Germinal center (tissue), 1 donor: Measurements from ENCODE around the gene CPNE9.
"Not testable (repeated sequence)": the region's sequence is repeated elsewhere in the genome, so short reads cannot be mapped to it uniquely, and the experiment has no call there.

Experiments used
- DNase-seq: peaks from one replicate; pipeline ENCODE4 v3.0.0; 2012; ENCODE audit warnings: mixed read lengths, low spot score

CPNE9 gene

GRCh38 chr3:9748031-9748430 is 44.4 kb downstream of the CPNE9 start:
- DNase-seq: no peak

GRCh38 chr3:9749296-9749644 is 45.6 kb downstream of the CPNE9 start:
- no peak for DNase-seq

- DNase-seq: peak; percentile 97
Observed at GRCh38 chr3:9749645-9750555, 46.3 kb downstream of the CPNE9 start, which contains the start of gene OGG1. TSS of gene OGG1 (plus strand) at chr3:9749952. CDS start at chr3:9750287, 335 bp downstream.

- no peak for DNase-seq
Observed at GRCh38 chr3:9750556-9751411, 47.2 kb downstream of the CPNE9 start.

- no peak for DNase-seq
Observed at GRCh38 chr3:9754678-9755077, 51.0 kb downstream of the CPNE9 start.

GRCh38 chr3:9757427-9757826 is 53.8 kb downstream of the CPNE9 start:
- no peak for DNase-seq

- DNase-seq: no peak
Observed at GRCh38 chr3:9760779-9761505, 57.3 kb downstream of the CPNE9 start.

GRCh38 chr3:9761919-9762318 is 58.3 kb downstream of the CPNE9 start:
- DNase-seq: no peak

GRCh38 chr3:9762871-9763270 is 59.2 kb downstream of the CPNE9 start:
- DNase-seq: no peak

- DNase-seq: no peak
Observed at GRCh38 chr3:9765865-9766264, 62.2 kb downstream of the CPNE9 start.

- DNase-seq: no peak
Observed at GRCh38 chr3:9767418-9767817, 63.8 kb downstream of the CPNE9 start.

- no peak for DNase-seq
Observed at GRCh38 chr3:9768141-9768775, 64.6 kb downstream of the CPNE9 start.

- no peak for DNase-seq
Observed at GRCh38 chr3:9769012-9769411, 65.4 kb downstream of the CPNE9 start.

GRCh38 chr3:9769426-9770275 is 66.0 kb downstream of the CPNE9 start, which contains the start of gene CAMK1:
TSS of gene CAMK1 (minus strand) at chr3:9769947. CDS start at chr3:9767749, 2,198 bp downstream.
- DNase-seq: peak; percentile 78

GRCh38 chr3:9770276-9770812 is 66.7 kb downstream of the CPNE9 start:
- DNase-seq: no peak

- not testable (repeated sequence) for DNase-seq
Observed at GRCh38 chr3:9771007-9771406, 67.4 kb downstream of the CPNE9 start.

- no peak for DNase-seq
Observed at GRCh38 chr3:9776896-9777693, 73.5 kb downstream of the CPNE9 start.

- no peak for DNase-seq
Observed at GRCh38 chr3:9777694-9778021, 74.0 kb downstream of the CPNE9 start.
